ENCODE measurements around the gene MIEN1. TPM values are rescaled to one million over a fixed set of nuclear protein-coding genes. Genes with fewer than 3 reads are reported as not detected.
A peak's percentile ranks its signal among the peaks of the same experiment; 100 is the strongest.

The MIEN1 gene
- total and polyA plus RNA-seq, 2 of the 13 experiments (the other 11 are each of a cell fraction or from before 2014, with no cell fraction given), result 40.6 to 56.6 TPM

- peaks cover 43 to 52% of the 10 kb centered on the region in 2 experiments for H3K36me3 ChIP-seq (replicated peaks in 1 of 2; ENCODE audit: control insufficient read depth in 1 of 2, insufficient read depth in 2 of 2, low read length in 2 of 2)
- DNase-seq (ENCODE audit: low spot score) (no peak), ATAC-seq (no peak), FAIRE-seq (no peak)
- BruUV-seq (replicated peaks), result no TSS peak
- in situ Hi-C loops (cut with HindIII; ENCODE audit: extremely low pct_ligation_motif_present, low pct_unique_long_range_greater_than_20kb) (no loop called here), intact Hi-C loops (cut with micrococcal nuclease; ENCODE audit: unreplicated experiment) (no loop called here)
- H3K4me2 ChIP-seq (ENCODE audit: low read depth, low read length), result no peak overlapping the region
- H3K27me3 ChIP-seq (ENCODE audit: control insufficient read depth in 1 of 2, insufficient read depth in 2 of 2, low read length in 2 of 2), result no peaks in the 10 kb centered on the region
- no peak overlapping the region for H3K9ac ChIP-seq (ENCODE audit: insufficient read depth, low read depth, low read length)
- no peaks in the 10 kb centered on the region for H3K9me3 ChIP-seq (ENCODE audit: low read length)
- POLR2A ChIA-PET, result interaction anchor here (1.1 kb wide), 1 partner anchor 49 kb away, joined by 3 read pairs; no protein-coding TSS in a partner anchor
- H2AFZ ChIP-seq (ENCODE audit: low read length), result no peak overlapping the region
- H3K4me1 ChIP-seq (ENCODE audit: insufficient read depth, low read length), result peaks cover 36% of the 10 kb centered on the region
- peaks cover 7% of the 10 kb centered on the region; the same call in 1 of the 2 replicates for H4K20me1 ChIP-seq (ENCODE audit: insufficient read depth, low read length)
- CTCF ChIA-PET (ENCODE audit: low intra/inter-chr PET ratio, low total read pairs), result no interaction called here
- no peak overlapping the region for H3K4me3 ChIP-seq (replicated peaks in 1 of 3; ENCODE audit: insufficient read depth in 1 of 3, low read depth in 2 of 3, low read length in 3 of 3)
- H3K27ac ChIP-seq (ENCODE audit: extremely low read length, insufficient read depth, low read length), result no peak overlapping the region
- peaks cover 29% of the 10 kb centered on the region for H3K79me2 ChIP-seq (ENCODE audit: insufficient read depth, low read length)
- 96% methylated on average over 15 of the region's 16 CpGs for WGBS (ENCODE audit: low lambda C conversion rate)
- no peak for TF ChIP-seq ZNF646 (CRISPR knock-in tag; IDR thresholded peaks at IDR 0.05)
- no peak for TF ChIP-seq ZNF205 (CRISPR knock-in tag; IDR thresholded peaks at IDR 0.05)
- TF ChIP-seq POLR2G (IDR thresholded peaks at IDR 0.05; ENCODE audit: low read depth, low read length), result no peak
- no peak for TF ChIP-seq ZNF605 (CRISPR knock-in tag; IDR thresholded peaks at IDR 0.05)
- no peak for TF ChIP-seq AHR (CRISPR knock-in tag; IDR thresholded peaks at IDR 0.05)
- no peak for TF ChIP-seq POLR2AphosphoS2 (IDR thresholded peaks at IDR 0.05; ENCODE audit: low read depth, low read length)
- no peak for TF ChIP-seq ZBTB42 (CRISPR knock-in tag; IDR thresholded peaks at IDR 0.05)
- 0 out of 2 replicates have a peak, but pooled peaks have one; percentile 63 for TF ChIP-seq SSRP1 (CRISPR knock-in tag; IDR thresholded peaks at IDR 0.05)
- no peak for TF ChIP-seq HOXA9 (CRISPR knock-in tag; IDR thresholded peaks at IDR 0.05; ENCODE audit: borderline replicate concordance)
- TF ChIP-seq RCOR2 (CRISPR knock-in tag; IDR thresholded peaks at IDR 0.05), result no peak
- TF ChIP-seq ZSCAN12 (CRISPR knock-in tag; IDR thresholded peaks at IDR 0.05), result no peak
- TF ChIP-seq ZFP36 (IDR thresholded peaks at IDR 0.05; ENCODE audit: borderline replicate concordance, low read depth, low read length, partially characterized antibody), result no peak
- TF ChIP-seq BHLHE40 (IDR thresholded peaks at IDR 0.05; ENCODE audit: low read length), result no peak
- TF ChIP-seq MBNL3 (CRISPR knock-in tag; conservative IDR thresholded peaks at IDR 0.05), result no peak
- no peak for TF ChIP-seq SOX6 (IDR thresholded peaks at IDR 0.05)
- TF ChIP-seq SOX6 (CRISPR knock-in tag; IDR thresholded peaks at IDR 0.05), result no peak
- no peak for TF ChIP-seq E2F1 (CRISPR knock-in tag; IDR thresholded peaks at IDR 0.05)
Measured at GRCh38 chr17:39744075-39744835, 13.9 kb upstream of the MIEN1 start.

All from HepG2 (cell line).